ENCODE data around the gene RND1. TPM values are rescaled to one million over a fixed set of nuclear protein-coding genes. Genes with fewer than 3 reads are reported as not detected.

The RND1 gene
- polyA plus RNA-seq, 2 of the 4 experiments (the other 2 are of a cell fraction): 26.5 to 37.8 TPM

GRCh38 chr12:48814262-48815125 is 51.2 kb downstream of the RND1 start (continued):
- TF ChIP-seq FOSL2 (IDR thresholded peaks at IDR 0.05) (no peak), FOSL2 (CRISPR knock-in tag; IDR thresholded peaks at IDR 0.05) (no peak), CBX2 (IDR thresholded peaks at IDR 0.05; ENCODE audit: borderline replicate concordance, low read depth) (no peak), CTCF (IDR thresholded peaks at IDR 0.05) (peak; percentile 99), HES2 (IDR thresholded peaks at IDR 0.05) (no peak), HOXB5 (CRISPR knock-in tag; IDR thresholded peaks at IDR 0.05) (no peak), HOXB13 (CRISPR knock-in tag; IDR thresholded peaks at IDR 0.05; ENCODE audit: low read depth) (no peak), SMC3 (IDR thresholded peaks at IDR 0.05) (peak; percentile 80), RARB (CRISPR knock-in tag; IDR thresholded peaks at IDR 0.05) (no peak), EHMT2 (IDR thresholded peaks at IDR 0.05; ENCODE audit: low read depth) (no peak), JUN (IDR thresholded peaks at IDR 0.05) (peak in 1 of 2 experiments; percentile 68; a peak in 2 of 5 replicates), RFX5 (IDR thresholded peaks at IDR 0.05) (no peak), MAFK (IDR thresholded peaks at IDR 0.05; ENCODE audit: partially characterized antibody) (no peak), ZFP36 (IDR thresholded peaks at IDR 0.05; ENCODE audit: borderline replicate concordance, partially characterized antibody) (no peak), GATA3 (IDR thresholded peaks at IDR 0.05; ENCODE audit: borderline replicate concordance) (peak; percentile 22; the same call in 1 of the 2 replicates), KDM1A (IDR thresholded peaks at IDR 0.05; ENCODE audit: low read depth) (no peak), MAZ (IDR thresholded peaks at IDR 0.05; ENCODE audit: borderline replicate concordance, low read depth, low read length) (no peak), KDM5A (IDR thresholded peaks at IDR 0.05) (no peak), MYC (IDR thresholded peaks at IDR 0.05; ENCODE audit: borderline replicate concordance, low read length) (peak; percentile 67), FOSB (CRISPR knock-in tag; IDR thresholded peaks at IDR 0.05) (no peak), HMGXB4 (CRISPR knock-in tag; IDR thresholded peaks at IDR 0.05; ENCODE audit: borderline replicate concordance) (peak; percentile 93; the same call in 1 of the 2 replicates), NPAS2 (CRISPR knock-in tag; IDR thresholded peaks at IDR 0.05; ENCODE audit: borderline replicate concordance) (no peak), FOXS1 (CRISPR knock-in tag; IDR thresholded peaks at IDR 0.05) (no peak), ZC3H11A (IDR thresholded peaks at IDR 0.05) (no peak), USF2 (IDR thresholded peaks at IDR 0.05) (no peak), TFCP2L1 (CRISPR knock-in tag; IDR thresholded peaks at IDR 0.05) (no peak), CHD2 (IDR thresholded peaks at IDR 0.05; ENCODE audit: low read length, partially characterized antibody) (no peak), ZSCAN20 (CRISPR knock-in tag; IDR thresholded peaks at IDR 0.05) (no peak), PHF8 (IDR thresholded peaks at IDR 0.05; ENCODE audit: borderline replicate concordance, low read depth) (no peak; the same call in 1 of the 2 replicates), CEBPB (IDR thresholded peaks at IDR 0.05) (peak in 1 of 2 experiments; percentile 13; a peak in 1 of 4 replicates), BHLHE40 (IDR thresholded peaks at IDR 0.05; ENCODE audit: low read depth, low read length) (0 out of 2 replicates have a peak, but pooled peaks have one; percentile 5), E2F6 (IDR thresholded peaks at IDR 0.05; ENCODE audit: borderline replicate concordance, low read depth) (peak; percentile 54; the same call in 1 of the 2 replicates)
- TF ChIP-seq, protein P1, sequence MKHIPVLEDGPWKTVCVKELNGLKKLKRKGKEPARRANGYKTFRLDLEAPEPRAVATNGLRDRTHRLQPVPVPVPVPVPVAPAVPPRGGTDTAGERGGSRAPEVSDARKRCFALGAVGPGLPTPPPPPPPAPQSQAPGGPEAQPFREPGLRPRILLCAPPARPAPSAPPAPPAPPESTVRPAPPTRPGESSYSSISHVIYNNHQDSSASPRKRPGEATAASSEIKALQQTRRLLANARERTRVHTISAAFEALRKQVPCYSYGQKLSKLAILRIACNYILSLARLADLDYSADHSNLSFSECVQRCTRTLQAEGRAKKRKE (CRISPR knock-in tag; IDR thresholded peaks at IDR 0.05; ENCODE audit: low read depth): no peak
- TF ChIP-seq, protein P2, sequence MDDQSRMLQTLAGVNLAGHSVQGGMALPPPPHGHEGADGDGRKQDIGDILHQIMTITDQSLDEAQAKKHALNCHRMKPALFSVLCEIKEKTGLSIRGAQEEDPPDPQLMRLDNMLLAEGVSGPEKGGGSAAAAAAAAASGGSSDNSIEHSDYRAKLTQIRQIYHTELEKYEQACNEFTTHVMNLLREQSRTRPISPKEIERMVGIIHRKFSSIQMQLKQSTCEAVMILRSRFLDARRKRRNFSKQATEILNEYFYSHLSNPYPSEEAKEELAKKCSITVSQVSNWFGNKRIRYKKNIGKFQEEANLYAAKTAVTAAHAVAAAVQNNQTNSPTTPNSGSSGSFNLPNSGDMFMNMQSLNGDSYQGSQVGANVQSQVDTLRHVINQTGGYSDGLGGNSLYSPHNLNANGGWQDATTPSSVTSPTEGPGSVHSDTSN (IDR thresholded peaks at IDR 0.05): no peak
